ENCODE results near the gene ROBO2. TPM values are rescaled to one million over a fixed set of nuclear protein-coding genes. Genes with fewer than 3 reads are reported as not detected.

ROBO2 gene
- total and polyA plus RNA-seq, 12 donors = 0.04 to 3.5 (median 0.34) TPM; not detected in 3

- H3K27ac ChIP-seq = no peak overlapping the region
- 72 to 80% methylated on average over 12 of the region's 12 CpGs for WGBS, 2 donors
- no peak for ATAC-seq
- H3K4me1 ChIP-seq = no peaks in the 10 kb centered on the region
- H3K27me3 ChIP-seq = no peaks in the 10 kb centered on the region
- intact Hi-C loops (cut with DNase I) = no loop called here
- no peak for DNase-seq
- no peak for TF ChIP-seq CTCF (IDR thresholded peaks at IDR 0.05)
- no peak overlapping the region for H3K4me3 ChIP-seq
- H3K36me3 ChIP-seq = no peaks in the 10 kb centered on the region
- H3K9me3 ChIP-seq = no peaks in the 10 kb centered on the region
These were observed 57.3 kb downstream of the ROBO2 start for GRCh38 chr3:77096966-77097890.

- Histone ChIP-seq H3K4me3 (no peak overlapping the region), H3K4me1 (no peaks in the 10 kb centered on the region), H3K36me3 (no peaks in the 10 kb centered on the region), H3K27me3 (no peaks in the 10 kb centered on the region), H3K27ac (no peak overlapping the region), H3K9me3 (no peaks in the 10 kb centered on the region)
- no peak for TF ChIP-seq CTCF (IDR thresholded peaks at IDR 0.05)
- DNase-seq (no peak), ATAC-seq (no peak)
- intact Hi-C loops (cut with DNase I) = no loop called here
- WGBS, 2 donors = 82 to 83% methylated on average over 6 of the region's 6 CpGs
These were observed 63.3 kb downstream of the ROBO2 start for GRCh38 chr3:77102951-77103769.

GRCh38 chr3:77122652-77123051 is 82.8 kb downstream of the ROBO2 start:
- intact Hi-C loops (cut with DNase I) = no loop called here
- no peaks in the 10 kb centered on the region for H3K9me3 ChIP-seq
- no peak for TF ChIP-seq CTCF (IDR thresholded peaks at IDR 0.05)
- no peaks in the 10 kb centered on the region for H3K27me3 ChIP-seq
- ATAC-seq (no peak), DNase-seq (no peak)
- H3K36me3 ChIP-seq = no peaks in the 10 kb centered on the region
- no peak overlapping the region for H3K27ac ChIP-seq
- no peaks in the 10 kb centered on the region for H3K4me1 ChIP-seq
- WGBS, 2 donors = 48 to 57% methylated on average over 2 of the region's 2 CpGs
- no peak overlapping the region for H3K4me3 ChIP-seq

GRCh38 chr3:77125966-77126365 is 86.1 kb downstream of the ROBO2 start:
- Histone ChIP-seq H3K4me1 (no peaks in the 10 kb centered on the region), H3K27me3 (no peaks in the 10 kb centered on the region), H3K27ac (no peak overlapping the region), H3K4me3 (no peak overlapping the region), H3K36me3 (no peaks in the 10 kb centered on the region), H3K9me3 (no peaks in the 10 kb centered on the region)
- intact Hi-C loops (cut with DNase I) = no loop called here
- WGBS, 2 donors = 76 to 79% methylated on average over 3 of the region's 3 CpGs
- no peak for DNase-seq
- no peak for ATAC-seq
- TF ChIP-seq CTCF (IDR thresholded peaks at IDR 0.05) = no peak
